ENCODE results near the gene RTF1.
"Not testable (repeated sequence)": the region's sequence is repeated elsewhere in the genome, so short reads cannot be mapped to it uniquely, and the experiment has no call there.

The RTF1 gene

DNA sequence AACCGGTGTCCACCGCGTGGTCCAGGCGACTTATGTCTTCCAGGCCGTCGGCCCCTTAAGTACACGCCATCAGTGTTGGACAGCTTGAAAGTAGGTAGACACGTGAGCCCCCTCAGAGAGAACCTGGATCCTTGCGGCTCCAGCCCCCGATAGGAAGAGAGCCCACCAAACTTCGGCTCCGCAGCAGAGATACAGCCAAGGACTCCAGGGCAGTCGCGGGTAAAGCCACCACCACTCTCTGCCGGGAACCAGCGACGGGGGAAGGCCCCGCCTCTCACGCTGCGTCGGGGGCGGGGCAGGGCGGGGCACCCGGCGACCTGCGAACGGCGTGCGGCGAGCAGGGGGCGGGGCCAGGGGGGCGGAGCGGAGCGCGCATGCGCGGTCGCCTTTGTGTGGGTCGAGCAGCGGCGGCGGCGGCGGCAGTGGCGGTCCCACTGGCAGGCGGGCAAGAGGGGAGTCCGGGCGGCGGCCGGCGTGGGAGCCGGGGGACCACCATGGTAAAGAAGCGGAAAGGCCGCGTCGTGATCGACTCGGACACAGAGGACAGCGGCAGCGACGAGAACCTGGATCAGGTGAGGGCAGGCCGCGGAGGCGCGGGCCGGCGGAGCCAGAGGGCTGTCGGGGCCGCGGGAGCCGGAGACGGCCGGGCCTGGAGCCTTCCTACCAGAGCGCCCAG, at the start of gene RTF1:
TSS of gene RTF1 (plus strand) at position 354 of the 676 bp plus-strand sequence. CDS start at position 375, 21 bp downstream.
- peak; percentile 55 for DNase-seq (ENCODE audit: low read depth, low spot score)
- Histone ChIP-seq H3K27me3 (ENCODE audit: control insufficient read depth, insufficient read depth, low read length) (no peaks in the 10 kb centered on the region), H3K36me3 (ENCODE audit: control insufficient read depth, insufficient read depth, low read length) (no peaks in the 10 kb centered on the region), H3K9me3 (ENCODE audit: control insufficient read depth, insufficient read depth, low read length) (no peaks in the 10 kb centered on the region), H3K4me3 (ENCODE audit: low read length) (peak within 1 kb of the TSS; percentile 96), H3K27ac (ENCODE audit: low read length) (no peak within 1 kb of the TSS), H3K4me1 (ENCODE audit: control insufficient read depth, insufficient read depth, low read length) (0 out of 2 replicates have a peak, but pooled peaks cover 1% of the 10 kb centered on the region)
- WGBS (ENCODE audit: insufficient coverage, insufficient read length) = no CpG with 5 or more reads among the region's 74 CpGs

DNA sequence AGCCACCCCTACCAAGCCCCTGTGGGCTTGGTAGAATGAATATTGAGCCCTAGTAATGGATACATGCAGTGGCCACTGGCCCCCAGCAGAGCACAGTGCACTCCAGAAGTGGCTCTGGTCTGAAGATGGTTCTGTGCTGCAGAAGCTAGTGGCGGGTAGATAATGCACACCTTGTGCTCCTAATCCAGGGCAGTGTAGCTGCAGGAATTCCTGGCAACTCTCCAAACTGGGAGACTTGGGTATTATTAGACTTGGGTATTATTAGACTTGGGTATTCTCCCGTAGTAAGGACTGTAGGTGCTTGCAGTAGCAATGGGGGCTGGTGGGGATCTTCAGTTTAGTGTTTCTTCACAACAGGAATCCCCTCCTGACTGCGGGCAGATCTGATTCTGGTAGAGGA, 49.5 kb upstream of the RTF1 start:
- no peaks in the 10 kb centered on the region for H3K9me3 ChIP-seq (ENCODE audit: control insufficient read depth, insufficient read depth, low read length)
- no CpG with 5 or more reads among the region's 3 CpGs for WGBS (ENCODE audit: insufficient coverage, insufficient read length)
- no peak for DNase-seq (ENCODE audit: low read depth, low spot score)
- H3K4me3 ChIP-seq (ENCODE audit: low read length) = no peak overlapping the region
- H3K4me1 ChIP-seq (ENCODE audit: control insufficient read depth, insufficient read depth, low read length) = no peaks in the 10 kb centered on the region
- H3K36me3 ChIP-seq (ENCODE audit: control insufficient read depth, insufficient read depth, low read length) = peaks cover 25% of the 10 kb centered on the region
- no peak overlapping the region for H3K27ac ChIP-seq (ENCODE audit: low read length)
- H3K27me3 ChIP-seq (ENCODE audit: control insufficient read depth, insufficient read depth, low read length) = no peaks in the 10 kb centered on the region

DNA sequence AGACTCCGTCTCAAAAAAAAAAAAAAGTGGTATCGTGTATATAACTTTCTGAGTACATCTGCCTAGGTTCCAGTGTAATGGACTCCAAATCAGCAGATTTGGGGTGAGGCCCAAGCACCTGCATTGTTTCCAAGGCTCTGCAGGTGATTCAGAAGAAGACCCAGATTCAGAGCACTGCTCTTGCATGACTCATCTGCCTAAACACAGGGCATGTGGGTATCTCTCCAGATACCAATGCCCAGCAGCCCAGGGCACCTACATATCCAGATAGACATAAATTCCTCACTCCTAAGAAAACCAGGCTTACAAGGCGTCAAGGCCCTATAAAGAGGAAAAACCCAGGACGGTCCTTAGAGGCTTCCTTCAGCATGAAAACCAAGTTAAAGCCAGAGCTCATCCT, 38.9 kb upstream of the RTF1 start:
- Histone ChIP-seq H3K4me1 (ENCODE audit: control insufficient read depth, insufficient read depth, low read length) (no peaks in the 10 kb centered on the region), H3K36me3 (ENCODE audit: control insufficient read depth, insufficient read depth, low read length) (peaks cover 19% of the 10 kb centered on the region; the same call in 1 of the 2 replicates), H3K9me3 (ENCODE audit: control insufficient read depth, insufficient read depth, low read length) (no peaks in the 10 kb centered on the region), H3K27me3 (ENCODE audit: control insufficient read depth, insufficient read depth, low read length) (no peaks in the 10 kb centered on the region), H3K4me3 (ENCODE audit: low read length) (no peak overlapping the region), H3K27ac (ENCODE audit: low read length) (no peak overlapping the region)
- no CpG with 5 or more reads among the region's 4 CpGs for WGBS (ENCODE audit: insufficient coverage, insufficient read length)
- no peak for DNase-seq (ENCODE audit: low read depth, low spot score)

DNA sequence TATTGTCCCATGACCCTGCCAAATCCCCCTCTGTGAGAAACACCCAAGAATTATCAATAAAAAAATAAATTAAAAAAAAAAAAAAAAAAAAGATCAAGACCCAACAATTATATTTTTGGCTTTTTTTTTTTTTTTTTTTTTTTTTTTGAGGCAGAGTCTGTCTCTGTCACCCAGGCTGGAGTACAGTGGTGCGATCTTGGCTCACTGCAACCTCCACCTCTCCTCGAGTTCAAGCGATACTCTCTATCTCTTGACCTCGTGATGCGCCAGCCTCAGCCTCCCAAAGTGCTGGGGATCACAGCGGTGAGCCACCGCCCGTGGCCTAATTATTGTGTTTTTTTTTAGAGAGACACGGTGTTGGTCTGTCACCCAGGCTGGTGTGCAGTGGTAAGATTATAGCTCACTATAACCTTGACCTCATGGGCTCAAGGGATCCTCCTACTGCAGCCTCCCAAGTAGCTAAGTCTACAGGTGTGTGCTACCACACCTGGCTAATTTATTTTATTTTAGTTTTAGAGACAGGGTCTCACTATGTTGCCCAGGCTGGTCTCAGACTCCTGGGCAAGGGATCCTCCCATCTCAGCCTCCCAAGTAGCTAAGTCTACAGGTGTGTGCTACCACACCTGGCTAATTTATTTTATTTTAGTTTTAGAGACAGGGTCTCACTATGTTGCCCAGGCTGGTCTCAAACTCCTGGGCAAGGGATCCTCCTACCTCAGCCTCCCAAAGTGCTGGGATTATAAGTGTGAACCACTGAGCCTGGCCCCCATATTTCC, 32.7 kb upstream of the RTF1 start:
- H3K27me3 ChIP-seq (ENCODE audit: control insufficient read depth, insufficient read depth, low read length); H3K4me1 ChIP-seq (ENCODE audit: control insufficient read depth, insufficient read depth, low read length); DNase-seq (ENCODE audit: low read depth, low spot score); H3K4me3 ChIP-seq (ENCODE audit: low read length); H3K36me3 ChIP-seq (ENCODE audit: control insufficient read depth, insufficient read depth, low read length); H3K27ac ChIP-seq (ENCODE audit: low read length); H3K9me3 ChIP-seq (ENCODE audit: control insufficient read depth, insufficient read depth, low read length): not testable (repeated sequence)
- no CpG with 5 or more reads among the region's 9 CpGs for WGBS (ENCODE audit: insufficient coverage, insufficient read length)

DNA sequence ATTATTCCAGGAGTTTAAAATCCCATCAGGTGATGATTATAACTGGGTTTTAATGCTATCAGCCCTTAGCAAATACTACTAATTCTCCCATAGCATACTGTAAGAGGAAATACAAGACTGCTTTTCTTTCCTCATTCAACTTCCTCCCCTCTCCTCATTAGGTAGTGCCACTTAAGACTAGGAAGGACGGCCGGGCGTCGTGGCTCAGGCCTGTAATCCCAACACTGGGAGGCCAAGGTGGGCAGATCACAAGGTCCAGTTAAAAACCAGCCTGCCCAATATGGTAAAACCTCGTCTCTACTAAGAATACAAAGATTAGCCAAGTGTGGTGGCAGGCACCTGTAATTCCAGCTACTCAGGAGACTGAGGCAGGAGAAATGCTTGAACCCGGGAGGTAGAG, 29.2 kb upstream of the RTF1 start:
- H3K36me3 ChIP-seq (ENCODE audit: control insufficient read depth, insufficient read depth, low read length) = no peaks in the 10 kb centered on the region
- WGBS (ENCODE audit: insufficient coverage, insufficient read length) = no CpG with 5 or more reads among the region's 6 CpGs
- H3K4me1 ChIP-seq (ENCODE audit: control insufficient read depth, insufficient read depth, low read length) = no peaks in the 10 kb centered on the region
- no peak for DNase-seq (ENCODE audit: low read depth, low spot score)
- H3K9me3 ChIP-seq (ENCODE audit: control insufficient read depth, insufficient read depth, low read length) = no peaks in the 10 kb centered on the region
- H3K27me3 ChIP-seq (ENCODE audit: control insufficient read depth, insufficient read depth, low read length) = no peaks in the 10 kb centered on the region
- no peak overlapping the region for H3K27ac ChIP-seq (ENCODE audit: low read length)
- no peak overlapping the region for H3K4me3 ChIP-seq (ENCODE audit: low read length)

DNA sequence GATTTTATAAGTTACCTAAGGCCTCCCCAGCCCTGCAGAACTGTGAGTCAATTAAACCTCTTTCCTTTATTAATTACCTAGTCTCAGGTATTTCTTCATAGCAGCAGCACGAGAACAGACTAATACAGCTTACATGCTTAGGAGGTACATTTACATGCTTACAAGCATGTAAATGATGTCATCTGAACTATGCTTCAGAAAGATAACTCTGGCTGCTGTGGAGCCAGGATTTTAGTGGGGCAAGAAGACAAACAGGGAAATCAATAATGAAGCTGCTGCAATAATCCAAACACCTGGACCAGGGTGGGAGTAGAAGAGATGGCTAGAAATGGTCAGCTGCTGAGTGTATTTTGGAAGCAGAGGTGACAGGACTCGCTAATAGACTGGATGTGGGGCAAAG, 24.2 kb upstream of the RTF1 start:
- H3K27ac ChIP-seq (ENCODE audit: low read length) = no peak overlapping the region
- WGBS (ENCODE audit: insufficient coverage, insufficient read length) = no CpG with 5 or more reads among the region's 2 CpGs
- no peaks in the 10 kb centered on the region for H3K4me1 ChIP-seq (ENCODE audit: control insufficient read depth, insufficient read depth, low read length)
- H3K27me3 ChIP-seq (ENCODE audit: control insufficient read depth, insufficient read depth, low read length) = no peaks in the 10 kb centered on the region
- 0 out of 2 replicates have a peak, but pooled peaks cover 2% of the 10 kb centered on the region for H3K36me3 ChIP-seq (ENCODE audit: control insufficient read depth, insufficient read depth, low read length)
- H3K4me3 ChIP-seq (ENCODE audit: low read length) = no peak overlapping the region
- no peaks in the 10 kb centered on the region for H3K9me3 ChIP-seq (ENCODE audit: control insufficient read depth, insufficient read depth, low read length)
- no peak for DNase-seq (ENCODE audit: low read depth, low spot score)

DNA sequence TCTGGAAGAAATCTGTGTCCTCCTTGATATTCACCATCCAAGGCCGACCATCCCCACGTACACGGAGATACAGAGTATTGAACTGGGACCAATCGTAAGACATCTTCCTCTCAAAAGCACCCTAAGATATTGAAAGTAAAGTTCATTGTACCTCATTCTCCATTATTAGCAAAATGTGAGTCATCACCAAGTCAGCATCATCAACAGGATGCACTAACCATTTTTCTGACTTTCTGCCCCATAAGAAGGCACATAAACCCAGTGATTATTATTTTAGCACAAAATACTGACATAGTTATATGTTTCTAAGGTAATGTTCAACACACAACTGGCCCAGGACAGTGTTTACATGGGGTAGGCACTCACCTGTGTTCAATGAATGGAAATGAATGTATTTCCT, 22.0 kb upstream of the RTF1 start:
- Histone ChIP-seq H3K9me3 (ENCODE audit: control insufficient read depth, insufficient read depth, low read length) (no peaks in the 10 kb centered on the region), H3K36me3 (ENCODE audit: control insufficient read depth, insufficient read depth, low read length) (0 out of 2 replicates have a peak, but pooled peaks cover 2% of the 10 kb centered on the region), H3K4me1 (ENCODE audit: control insufficient read depth, insufficient read depth, low read length) (no peaks in the 10 kb centered on the region), H3K27me3 (ENCODE audit: control insufficient read depth, insufficient read depth, low read length) (no peaks in the 10 kb centered on the region), H3K27ac (ENCODE audit: low read length) (no peak overlapping the region), H3K4me3 (ENCODE audit: low read length) (no peak overlapping the region)
- no CpG with 5 or more reads among the region's 4 CpGs for WGBS (ENCODE audit: insufficient coverage, insufficient read length)
- DNase-seq (ENCODE audit: low read depth, low spot score) = no peak

DNA sequence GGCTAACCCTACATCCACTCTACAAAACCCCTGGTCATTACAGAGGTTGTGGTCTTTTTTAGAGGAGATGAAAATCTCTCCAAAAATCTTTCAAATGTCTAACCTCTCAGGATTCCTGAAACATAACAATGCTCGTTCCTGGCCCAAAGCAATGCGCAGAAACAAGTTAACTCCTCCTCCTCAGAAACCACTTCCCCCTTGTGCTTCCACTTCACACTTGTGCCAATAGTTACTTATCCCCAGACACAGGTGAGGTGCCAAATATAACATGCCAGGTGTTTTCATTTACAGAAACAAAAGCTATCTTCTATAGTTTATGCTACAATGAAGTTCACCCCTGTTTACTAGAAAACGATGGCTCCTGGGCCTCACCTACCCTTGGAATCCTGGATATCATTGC, 20.8 kb upstream of the RTF1 start:
- H3K27ac ChIP-seq (ENCODE audit: low read length) = no peak overlapping the region
- H3K4me1 ChIP-seq (ENCODE audit: control insufficient read depth, insufficient read depth, low read length) = no peaks in the 10 kb centered on the region
- 0 out of 2 replicates have a peak, but pooled peaks cover 2% of the 10 kb centered on the region for H3K36me3 ChIP-seq (ENCODE audit: control insufficient read depth, insufficient read depth, low read length)
- DNase-seq (ENCODE audit: low read depth, low spot score) = no peak
- WGBS (ENCODE audit: insufficient coverage, insufficient read length) = no CpG with 5 or more reads among the region's 3 CpGs
- no peak overlapping the region for H3K4me3 ChIP-seq (ENCODE audit: low read length)
- no peaks in the 10 kb centered on the region for H3K27me3 ChIP-seq (ENCODE audit: control insufficient read depth, insufficient read depth, low read length)
- H3K9me3 ChIP-seq (ENCODE audit: control insufficient read depth, insufficient read depth, low read length) = no peaks in the 10 kb centered on the region

DNA sequence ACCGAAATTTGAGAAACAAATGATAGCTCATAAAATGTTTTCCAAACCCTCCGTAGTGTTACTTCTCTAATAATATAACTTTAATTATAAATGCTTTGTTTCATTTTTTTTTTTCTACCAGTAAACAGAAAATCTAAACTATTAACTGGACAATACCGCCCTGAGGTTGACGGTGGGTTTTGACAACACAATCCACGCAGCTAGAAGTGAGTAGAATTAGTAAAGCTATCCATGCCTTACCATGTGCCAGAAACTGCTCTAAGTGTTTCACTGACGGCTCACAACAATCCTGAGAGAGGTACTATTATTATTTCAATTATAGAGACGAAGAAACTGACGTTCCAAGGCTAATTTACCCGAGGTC, 15.0 kb upstream of the RTF1 start:
- no peak for DNase-seq (ENCODE audit: low read depth, low spot score)
- H3K27me3 ChIP-seq (ENCODE audit: control insufficient read depth, insufficient read depth, low read length) = no peaks in the 10 kb centered on the region
- no peaks in the 10 kb centered on the region for H3K4me1 ChIP-seq (ENCODE audit: control insufficient read depth, insufficient read depth, low read length)
- H3K27ac ChIP-seq (ENCODE audit: low read length) = no peak overlapping the region
- no CpG with 5 or more reads among the region's 9 CpGs for WGBS (ENCODE audit: insufficient coverage, insufficient read length)
- H3K9me3 ChIP-seq (ENCODE audit: control insufficient read depth, insufficient read depth, low read length) = no peaks in the 10 kb centered on the region
- H3K36me3 ChIP-seq (ENCODE audit: control insufficient read depth, insufficient read depth, low read length) = no peaks in the 10 kb centered on the region
- peak overlapping the region; percentile 87; the same call in 1 of the 2 replicates for H3K4me3 ChIP-seq (ENCODE audit: low read length)

DNA sequence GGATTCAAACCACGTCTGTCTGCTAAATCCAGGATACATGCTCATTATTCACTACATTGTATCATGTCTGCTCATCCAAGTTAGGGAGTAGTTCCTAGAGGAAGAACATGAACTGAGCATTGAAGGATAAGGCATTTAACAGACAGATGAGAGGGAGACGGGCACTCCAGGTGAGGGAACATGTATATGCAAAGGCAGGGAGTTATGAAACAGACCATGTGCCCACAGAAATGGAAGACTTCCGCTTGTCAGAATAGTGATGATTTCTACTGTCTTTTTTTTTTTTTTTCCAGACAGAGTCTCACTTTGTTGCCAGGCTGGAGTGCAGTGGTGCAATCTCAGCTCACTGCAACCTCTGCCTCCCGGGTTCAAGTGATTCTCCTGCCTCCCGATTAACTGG, 9.6 kb upstream of the RTF1 start:
- Histone ChIP-seq H3K4me1 (ENCODE audit: control insufficient read depth, insufficient read depth, low read length) (no peaks in the 10 kb centered on the region), H3K36me3 (ENCODE audit: control insufficient read depth, insufficient read depth, low read length) (no peaks in the 10 kb centered on the region), H3K27me3 (ENCODE audit: control insufficient read depth, insufficient read depth, low read length) (no peaks in the 10 kb centered on the region), H3K27ac (ENCODE audit: low read length) (no peak overlapping the region), H3K4me3 (ENCODE audit: low read length) (no peak overlapping the region), H3K9me3 (ENCODE audit: control insufficient read depth, insufficient read depth, low read length) (no peaks in the 10 kb centered on the region)
- no CpG with 5 or more reads among the region's 5 CpGs for WGBS (ENCODE audit: insufficient coverage, insufficient read length)
- no peak for DNase-seq (ENCODE audit: low read depth, low spot score)
